Endodermal cell (in vitro differentiated cells): ENCODE data around the gene EFHC1. TPM values are rescaled to one million over a fixed set of nuclear protein-coding genes. Genes with fewer than 3 reads are reported as not detected.

Source experiments
- DNase-seq: peaks from one replicate; pipeline ENCODE4 v3.0.0-alpha.2; 2017
- H3K27ac ChIP-seq: 2 replicates; pipeline ENCODE4 v1.5.1; 2013; ENCODE audit warnings: mild to moderate bottlenecking, low read depth, low read length, moderate library complexity
- H3K27me3 ChIP-seq: 2 replicates; pipeline ENCODE4 v1.6.1; 2013; ENCODE audit warnings: mild to moderate bottlenecking, low read length, moderate library complexity; ENCODE audit not compliant: insufficient read depth, control insufficient read depth, poor library complexity, severe bottlenecking
- H3K36me3 ChIP-seq: 2 replicates; pipeline ENCODE4 v1.7.0; 2013; ENCODE audit warnings: mild to moderate bottlenecking, low read length, moderate library complexity; ENCODE audit not compliant: control insufficient read depth, insufficient read depth
- H3K4me1 ChIP-seq: one replicate; pipeline ENCODE4 v1.7.0; 2013; ENCODE audit warnings: low read length; ENCODE audit not compliant: control insufficient read depth, insufficient read depth
- H3K4me3 ChIP-seq: 2 replicates; pipeline ENCODE4 v1.5.1; 2013; ENCODE audit warnings: mild to moderate bottlenecking, low read length, moderate library complexity
- H3K9ac ChIP-seq: 2 replicates; pipeline ENCODE4 v1.6.1; 2013; ENCODE audit warnings: mild to moderate bottlenecking, low read length, moderate library complexity; ENCODE audit not compliant: poor library complexity, severe bottlenecking; ENCODE audit errors: extremely low read depth
- H3K9me3 ChIP-seq: 2 replicates; pipeline ENCODE4 v1.6.1; 2013; ENCODE audit warnings: mild to moderate bottlenecking, low read length, moderate library complexity; ENCODE audit not compliant: control insufficient read depth
- H3K27ac Mint-ChIP-seq: 2 replicates; pipeline ENCODE4 v1.8.0; 2020; ENCODE audit warnings: mixed read lengths
- H3K27me3 Mint-ChIP-seq: 2 replicates; pipeline ENCODE4 v1.8.0; 2021; ENCODE audit warnings: mild to moderate bottlenecking, mixed read lengths; ENCODE audit not compliant: insufficient read depth
- H3K36me3 Mint-ChIP-seq: 2 replicates; pipeline ENCODE4 v1.8.0; 2020; ENCODE audit warnings: low read depth, mixed read lengths
- H3K4me1 Mint-ChIP-seq: 2 replicates; pipeline ENCODE4 v1.8.0; 2020; ENCODE audit warnings: mixed read lengths
- H3K4me3 Mint-ChIP-seq: 2 replicates; pipeline ENCODE4 v1.8.0; 2020; ENCODE audit warnings: mild to moderate bottlenecking, moderate library complexity, mixed read lengths
- H3K9me3 Mint-ChIP-seq: 2 replicates; pipeline ENCODE4 v1.8.0; 2020; ENCODE audit warnings: mild to moderate bottlenecking, mixed read lengths
- WGBS, 2 experiments: methylation state at CpG; one replicate each; pipeline versions ENCODE4 v1.1.5 to v1.1.7; 2013; ENCODE audit warnings: missing lambda C conversion rate in 2 of 2, mixed read lengths in 1 of 2; ENCODE audit not compliant: insufficient coverage in 1 of 2, insufficient read length in 1 of 2; 5-methylcytosine and 5-hydroxymethylcytosine counted together
- total RNA-seq, 2 donors: library from RNA; stranded (reverse); fragmentation: NEBNext Ultra II Directional in 1 of 2; extraction: Animal tissue kit (Norgen Biotek cat#: 25700) in 1 of 2; gene quantifications; 2 replicates in 1 of 2; 3 replicates in 1 of 2; pipeline ENCODE4 v1.2.1, GENCODE V29; 2021
- TF ChIP-seq, protein P1 (sequence below): fragments of 200-600 bp; sonication (generic); conservative IDR thresholded peaks from 2 replicates; pipeline ENCODE4 v1.5.0; 2021; ENCODE audit warnings: antibody characterized with exemption, mild to moderate bottlenecking

The EFHC1 gene
- total RNA-seq, 2 donors from 2014 or later = 26.4 to 46.4 TPM

DNA sequence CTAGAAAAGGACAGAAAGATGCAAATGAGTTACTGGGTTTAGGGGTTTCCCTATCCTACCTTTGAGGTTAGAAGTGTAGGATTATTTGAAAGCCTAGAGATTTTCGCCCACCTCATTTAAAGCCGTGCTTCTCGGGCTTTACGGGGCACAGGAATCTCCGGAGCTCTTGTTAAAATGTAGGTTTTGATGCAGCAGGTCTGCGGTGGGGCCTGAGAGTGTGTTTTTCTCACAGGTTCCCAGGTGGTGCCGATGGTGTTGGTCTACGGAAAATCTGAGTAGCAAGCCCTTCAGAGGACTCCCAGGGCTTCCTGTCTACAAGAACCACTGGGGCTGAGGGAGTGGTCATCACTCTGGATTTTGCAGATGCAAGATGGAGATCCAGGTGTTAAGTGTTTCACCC is 109.2 kb downstream of the EFHC1 start:
- no peaks in the 10 kb centered on the region for H3K27me3 Mint-ChIP-seq
- DNase-seq = no peak
- H3K36me3 Mint-ChIP-seq = peaks cover 12% of the 10 kb centered on the region
- H3K9me3 ChIP-seq = no peaks in the 10 kb centered on the region
- peaks cover 7% of the 10 kb centered on the region for H3K4me1 Mint-ChIP-seq
- no peak overlapping the region for H3K4me3 Mint-ChIP-seq
- no peak overlapping the region for H3K4me3 ChIP-seq
- no peak overlapping the region for H3K27ac ChIP-seq
- H3K9me3 Mint-ChIP-seq = no peaks in the 10 kb centered on the region
- TF ChIP-seq, protein P1, sequence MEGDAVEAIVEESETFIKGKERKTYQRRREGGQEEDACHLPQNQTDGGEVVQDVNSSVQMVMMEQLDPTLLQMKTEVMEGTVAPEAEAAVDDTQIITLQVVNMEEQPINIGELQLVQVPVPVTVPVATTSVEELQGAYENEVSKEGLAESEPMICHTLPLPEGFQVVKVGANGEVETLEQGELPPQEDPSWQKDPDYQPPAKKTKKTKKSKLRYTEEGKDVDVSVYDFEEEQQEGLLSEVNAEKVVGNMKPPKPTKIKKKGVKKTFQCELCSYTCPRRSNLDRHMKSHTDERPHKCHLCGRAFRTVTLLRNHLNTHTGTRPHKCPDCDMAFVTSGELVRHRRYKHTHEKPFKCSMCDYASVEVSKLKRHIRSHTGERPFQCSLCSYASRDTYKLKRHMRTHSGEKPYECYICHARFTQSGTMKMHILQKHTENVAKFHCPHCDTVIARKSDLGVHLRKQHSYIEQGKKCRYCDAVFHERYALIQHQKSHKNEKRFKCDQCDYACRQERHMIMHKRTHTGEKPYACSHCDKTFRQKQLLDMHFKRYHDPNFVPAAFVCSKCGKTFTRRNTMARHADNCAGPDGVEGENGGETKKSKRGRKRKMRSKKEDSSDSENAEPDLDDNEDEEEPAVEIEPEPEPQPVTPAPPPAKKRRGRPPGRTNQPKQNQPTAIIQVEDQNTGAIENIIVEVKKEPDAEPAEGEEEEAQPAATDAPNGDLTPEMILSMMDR = no peak
- no peaks in the 10 kb centered on the region for H3K4me1 ChIP-seq
- no peak overlapping the region for H3K27ac Mint-ChIP-seq
- H3K36me3 ChIP-seq = peaks cover 5% of the 10 kb centered on the region
- 90 to 94% methylated on average over 8 of the region's 8 CpGs for WGBS, 2 experiments
- H3K27me3 ChIP-seq = no peaks in the 10 kb centered on the region
- no peak overlapping the region for H3K9ac ChIP-seq

DNA sequence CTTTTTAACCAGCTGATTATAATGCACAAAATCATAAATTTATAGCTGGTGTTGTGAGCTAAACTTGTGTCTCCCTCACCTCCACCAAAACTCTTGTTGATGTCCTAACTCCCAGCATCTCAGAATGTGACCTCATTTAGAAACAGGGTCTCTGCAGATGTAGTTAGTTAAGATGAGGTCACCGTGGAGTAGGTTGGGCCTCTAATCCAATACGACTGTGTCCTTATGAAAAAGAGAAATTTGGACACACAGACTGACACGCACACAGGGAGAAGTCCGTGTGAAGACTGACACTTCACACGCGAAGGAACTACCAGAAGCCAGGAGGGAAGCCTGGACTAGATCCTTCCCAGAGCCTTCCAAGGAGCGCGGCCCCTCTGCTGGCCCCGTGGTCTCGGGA is 110.2 kb downstream of the EFHC1 start:
- no peaks in the 10 kb centered on the region for H3K27me3 ChIP-seq
- no peak for DNase-seq
- H3K36me3 Mint-ChIP-seq = peaks cover 20% of the 10 kb centered on the region
- no peak overlapping the region for H3K4me3 Mint-ChIP-seq
- 88% methylated on average over 9 to 10 of the region's 10 CpGs for WGBS, 2 experiments
- H3K9me3 Mint-ChIP-seq = no peaks in the 10 kb centered on the region
- H3K4me1 ChIP-seq = no peaks in the 10 kb centered on the region
- H3K9ac ChIP-seq = no peak overlapping the region
- no peaks in the 10 kb centered on the region for H3K27me3 Mint-ChIP-seq
- no peak overlapping the region for H3K4me3 ChIP-seq
- TF ChIP-seq, protein P1 = no peak
- no peak overlapping the region for H3K27ac ChIP-seq
- H3K9me3 ChIP-seq = no peaks in the 10 kb centered on the region
- H3K27ac Mint-ChIP-seq = no peak overlapping the region
- peaks cover 8% of the 10 kb centered on the region for H3K36me3 ChIP-seq
- H3K4me1 Mint-ChIP-seq = no peaks in the 10 kb centered on the region

DNA sequence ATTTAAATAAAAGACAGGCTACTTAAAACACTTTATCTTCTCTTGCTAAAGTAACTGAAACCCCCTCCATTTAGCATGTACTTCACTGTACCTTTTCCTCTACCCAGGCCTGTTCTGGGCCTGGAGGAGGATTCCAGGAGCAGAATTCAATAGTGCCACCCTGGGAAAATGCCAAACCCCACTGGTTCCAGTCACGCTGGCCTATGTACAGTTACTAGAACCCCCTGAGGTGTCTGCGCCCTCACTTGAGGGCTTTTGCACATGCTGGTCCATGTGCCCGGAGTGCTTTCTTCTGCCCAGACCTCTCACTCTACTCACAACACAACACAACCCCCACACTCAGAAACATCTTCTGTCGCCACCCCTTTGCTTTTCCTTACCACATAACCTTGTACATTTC is 111.3 kb downstream of the EFHC1 start:
- H3K27ac Mint-ChIP-seq = peak overlapping the region; percentile 3
- peaks cover under 1% of the 10 kb centered on the region for H3K4me1 ChIP-seq
- H3K9me3 ChIP-seq = no peaks in the 10 kb centered on the region

More for the DNA sequence above, 111.3 kb downstream of the EFHC1 start:
- no peak for DNase-seq
- Mint-ChIP-seq H3K27me3 (no peaks in the 10 kb centered on the region), H3K9me3 (no peaks in the 10 kb centered on the region), H3K36me3 (peaks cover 20% of the 10 kb centered on the region), H3K4me3 (no peak overlapping the region), H3K4me1 (no peaks in the 10 kb centered on the region)
- Histone ChIP-seq H3K27ac (no peak overlapping the region), H3K36me3 (peaks cover 8% of the 10 kb centered on the region), H3K4me3 (no peak overlapping the region), H3K27me3 (no peaks in the 10 kb centered on the region), H3K9ac (no peak overlapping the region)
- TF ChIP-seq, protein P1 = no peak
- 94% methylated on average over 4 of the region's 4 CpGs for WGBS, 2 experiments
